Measurements from ENCODE around the gene RNASEL. TPM values are rescaled to one million over a fixed set of nuclear protein-coding genes. Genes with fewer than 3 reads are reported as not detected.

Gene RNASEL
- total and polyA plus RNA-seq, 9 of the 15 experiments (the other 6 are each of a cell fraction or from before 2014, with no cell fraction given), result 4.3 to 11.1 (median 7.2) TPM

GRCh38 chr1:182588500-182589396 is at the start of gene RNASEL (continued):
- TF ChIP-seq TEAD4 (IDR thresholded peaks at IDR 0.05; ENCODE audit: low read length), result no peak
- no peak for TF ChIP-seq TEAD4 (CRISPR knock-in tag; IDR thresholded peaks at IDR 0.05; ENCODE audit: borderline replicate concordance)
- TF ChIP-seq ELF1 (tag; IDR thresholded peaks at IDR 0.05), result peak; percentile 82
- TF ChIP-seq, protein P1, sequence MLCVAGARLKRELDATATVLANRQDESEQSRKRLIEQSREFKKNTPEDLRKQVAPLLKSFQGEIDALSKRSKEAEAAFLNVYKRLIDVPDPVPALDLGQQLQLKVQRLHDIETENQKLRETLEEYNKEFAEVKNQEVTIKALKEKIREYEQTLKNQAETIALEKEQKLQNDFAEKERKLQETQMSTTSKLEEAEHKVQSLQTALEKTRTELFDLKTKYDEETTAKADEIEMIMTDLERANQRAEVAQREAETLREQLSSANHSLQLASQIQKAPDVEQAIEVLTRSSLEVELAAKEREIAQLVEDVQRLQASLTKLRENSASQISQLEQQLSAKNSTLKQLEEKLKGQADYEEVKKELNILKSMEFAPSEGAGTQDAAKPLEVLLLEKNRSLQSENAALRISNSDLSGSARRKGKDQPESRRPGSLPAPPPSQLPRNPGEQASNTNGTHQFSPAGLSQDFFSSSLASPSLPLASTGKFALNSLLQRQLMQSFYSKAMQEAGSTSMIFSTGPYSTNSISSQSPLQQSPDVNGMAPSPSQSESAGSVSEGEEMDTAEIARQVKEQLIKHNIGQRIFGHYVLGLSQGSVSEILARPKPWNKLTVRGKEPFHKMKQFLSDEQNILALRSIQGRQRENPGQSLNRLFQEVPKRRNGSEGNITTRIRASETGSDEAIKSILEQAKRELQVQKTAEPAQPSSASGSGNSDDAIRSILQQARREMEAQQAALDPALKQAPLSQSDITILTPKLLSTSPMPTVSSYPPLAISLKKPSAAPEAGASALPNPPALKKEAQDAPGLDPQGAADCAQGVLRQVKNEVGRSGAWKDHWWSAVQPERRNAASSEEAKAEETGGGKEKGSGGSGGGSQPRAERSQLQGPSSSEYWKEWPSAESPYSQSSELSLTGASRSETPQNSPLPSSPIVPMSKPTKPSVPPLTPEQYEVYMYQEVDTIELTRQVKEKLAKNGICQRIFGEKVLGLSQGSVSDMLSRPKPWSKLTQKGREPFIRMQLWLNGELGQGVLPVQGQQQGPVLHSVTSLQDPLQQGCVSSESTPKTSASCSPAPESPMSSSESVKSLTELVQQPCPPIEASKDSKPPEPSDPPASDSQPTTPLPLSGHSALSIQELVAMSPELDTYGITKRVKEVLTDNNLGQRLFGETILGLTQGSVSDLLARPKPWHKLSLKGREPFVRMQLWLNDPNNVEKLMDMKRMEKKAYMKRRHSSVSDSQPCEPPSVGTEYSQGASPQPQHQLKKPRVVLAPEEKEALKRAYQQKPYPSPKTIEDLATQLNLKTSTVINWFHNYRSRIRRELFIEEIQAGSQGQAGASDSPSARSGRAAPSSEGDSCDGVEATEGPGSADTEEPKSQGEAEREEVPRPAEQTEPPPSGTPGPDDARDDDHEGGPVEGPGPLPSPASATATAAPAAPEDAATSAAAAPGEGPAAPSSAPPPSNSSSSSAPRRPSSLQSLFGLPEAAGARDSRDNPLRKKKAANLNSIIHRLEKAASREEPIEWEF (CRISPR knock-in tag; IDR thresholded peaks at IDR 0.05), result no peak
- TF ChIP-seq E2F3 (CRISPR knock-in tag; IDR thresholded peaks at IDR 0.05), result peak; percentile 63; the same call in 1 of the 2 replicates
- no peak; a peak in 1 of 4 replicates for TF ChIP-seq HDAC1 (IDR thresholded peaks at IDR 0.05)
- TF ChIP-seq SP2 (IDR thresholded peaks at IDR 0.05; ENCODE audit: extremely low read depth, low read depth, low read length, poor library complexity, severe bottlenecking), result no peak
- TF ChIP-seq GTF2B (IDR thresholded peaks at IDR 0.05; ENCODE audit: extremely low read depth, insufficient read length), result no peak
- TF ChIP-seq TCF7 (IDR thresholded peaks at IDR 0.05; ENCODE audit: borderline replicate concordance), result no peak

Data from K562 (cell line).